Measurements from ENCODE around the gene PCCA.

DNA sequence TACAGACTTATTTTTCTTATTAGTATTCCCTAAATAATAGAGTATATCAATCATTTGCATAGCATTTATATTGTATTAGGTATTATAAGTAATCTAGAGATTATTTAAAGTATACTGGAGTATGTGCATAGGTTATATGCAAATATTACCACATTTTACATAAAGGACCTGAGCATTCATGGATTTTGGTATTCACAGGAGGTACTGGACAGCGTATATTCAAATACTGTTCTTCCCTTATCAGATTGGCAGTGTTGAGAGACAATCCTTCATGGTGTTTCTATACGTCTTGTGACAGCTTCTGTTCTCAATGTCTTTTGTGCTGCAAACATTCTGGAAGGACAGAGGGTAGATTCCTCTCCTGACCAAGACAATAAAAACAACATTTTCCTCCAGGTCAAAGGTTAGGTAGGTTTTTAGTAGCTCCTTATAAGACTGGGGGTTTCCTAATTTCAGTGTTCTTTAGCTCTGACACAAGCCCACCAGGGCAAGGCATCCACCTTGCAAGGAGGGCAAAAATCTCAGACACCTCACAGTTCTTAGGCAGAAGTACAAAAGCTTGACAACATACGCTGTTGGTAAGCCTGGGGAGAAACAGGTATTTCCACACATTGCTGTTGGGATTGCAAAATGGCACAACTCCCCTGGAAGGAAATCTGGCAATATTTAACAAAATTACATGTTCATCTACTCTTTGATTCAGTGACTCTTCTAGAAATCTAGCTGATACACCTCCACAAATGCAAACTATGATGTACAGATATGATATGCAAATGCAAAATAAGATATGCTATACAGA is 20.6 kb upstream of the PCCA start:
- TF ChIP-seq, protein P1, sequence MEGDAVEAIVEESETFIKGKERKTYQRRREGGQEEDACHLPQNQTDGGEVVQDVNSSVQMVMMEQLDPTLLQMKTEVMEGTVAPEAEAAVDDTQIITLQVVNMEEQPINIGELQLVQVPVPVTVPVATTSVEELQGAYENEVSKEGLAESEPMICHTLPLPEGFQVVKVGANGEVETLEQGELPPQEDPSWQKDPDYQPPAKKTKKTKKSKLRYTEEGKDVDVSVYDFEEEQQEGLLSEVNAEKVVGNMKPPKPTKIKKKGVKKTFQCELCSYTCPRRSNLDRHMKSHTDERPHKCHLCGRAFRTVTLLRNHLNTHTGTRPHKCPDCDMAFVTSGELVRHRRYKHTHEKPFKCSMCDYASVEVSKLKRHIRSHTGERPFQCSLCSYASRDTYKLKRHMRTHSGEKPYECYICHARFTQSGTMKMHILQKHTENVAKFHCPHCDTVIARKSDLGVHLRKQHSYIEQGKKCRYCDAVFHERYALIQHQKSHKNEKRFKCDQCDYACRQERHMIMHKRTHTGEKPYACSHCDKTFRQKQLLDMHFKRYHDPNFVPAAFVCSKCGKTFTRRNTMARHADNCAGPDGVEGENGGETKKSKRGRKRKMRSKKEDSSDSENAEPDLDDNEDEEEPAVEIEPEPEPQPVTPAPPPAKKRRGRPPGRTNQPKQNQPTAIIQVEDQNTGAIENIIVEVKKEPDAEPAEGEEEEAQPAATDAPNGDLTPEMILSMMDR (IDR thresholded peaks at IDR 0.05), result no peak
- no peak for TF ChIP-seq EP300 (IDR thresholded peaks at IDR 0.05)
- TF ChIP-seq POLR2AphosphoS5 (IDR thresholded peaks at IDR 0.05), result no peak
